GM23338 (cell line): ENCODE results near the gene AHCYL1. TPM values are rescaled to one million over a fixed set of nuclear protein-coding genes. Genes with fewer than 3 reads are reported as not detected.

ENCODE experiments used
- ATAC-seq: fragments of 200-7000 bp; cut with Tn5 transposase; 3 replicates; pipeline ENCODE4 v1.9.1; 2020
- DNase-seq: peaks from one replicate; pipeline ENCODE4 v3.0.0-alpha.2; 2015; ENCODE audit warnings: low spot score
- H2AFZ ChIP-seq: fragments of 200-600 bp; sonication (generic); 2 replicates; pipeline ENCODE4 v1.8.0; 2016; ENCODE audit warnings: antibody characterized with exemption, mild to moderate bottlenecking, moderate library complexity
- H3F3A ChIP-seq: fragments of 200-600 bp; sonication (generic); replicated peaks from 2 replicates; pipeline ENCODE4 v1.8.0; 2017; ENCODE audit warnings: antibody characterized with exemption, mixed run types, low read depth
- H3K27ac ChIP-seq: fragments of 200-600 bp; sonication (generic); 2 replicates; pipeline ENCODE4 v1.6.1; 2016; ENCODE audit warnings: low read depth
- H3K27me3 ChIP-seq: fragments of 200-600 bp; sonication (generic); 2 replicates; pipeline ENCODE4 v1.8.0; 2016; ENCODE audit warnings: mild to moderate bottlenecking, mixed run types, moderate library complexity; ENCODE audit not compliant: insufficient read depth
- H3K36me3 ChIP-seq: fragments of 200-600 bp; sonication (generic); 2 replicates; pipeline ENCODE4 v1.8.0; 2016; ENCODE audit warnings: mild to moderate bottlenecking; ENCODE audit not compliant: insufficient read depth
- H3K4me1 ChIP-seq: fragments of 200-600 bp; sonication (generic); 2 replicates; pipeline ENCODE4 v1.8.0; 2016; ENCODE audit warnings: mild to moderate bottlenecking, moderate library complexity; ENCODE audit not compliant: insufficient read depth
- H3K4me2 ChIP-seq: fragments of 200-600 bp; sonication (generic); 2 replicates; pipeline ENCODE4 v1.7.1; 2017; ENCODE audit warnings: mixed run types
- H3K4me3 ChIP-seq: fragments of 200-600 bp; sonication (generic); 2 replicates; pipeline ENCODE4 v1.6.1; 2016; ENCODE audit warnings: mixed run types
- H3K79me2 ChIP-seq: fragments of 200-600 bp; sonication (generic); replicated peaks from 2 replicates; pipeline ENCODE4 v1.8.0; 2017; ENCODE audit warnings: mild to moderate bottlenecking; ENCODE audit not compliant: insufficient read depth
- H3K9me2 ChIP-seq: fragments of 200-600 bp; sonication (generic); 2 replicates; pipeline ENCODE4 v1.8.0; 2017; ENCODE audit not compliant: insufficient read depth
- H4K20me1 ChIP-seq: fragments of 200-600 bp; sonication (generic); replicated peaks from 2 replicates; pipeline ENCODE4 v1.8.0; 2017; ENCODE audit warnings: mild to moderate bottlenecking; ENCODE audit not compliant: insufficient read depth
- H3K27ac Mint-ChIP-seq: 2 replicates; pipeline ENCODE4 v1.8.0; 2020; ENCODE audit warnings: inconsistent platforms, mild to moderate bottlenecking, moderate library complexity, mixed read lengths
- H3K27me3 Mint-ChIP-seq: 3 replicates; pipeline ENCODE4 v1.8.0; 2022; ENCODE audit warnings: low read depth, mild to moderate bottlenecking, moderate library complexity, mixed read lengths, inconsistent platforms; ENCODE audit not compliant: insufficient read depth, poor library complexity
- H3K36me3 Mint-ChIP-seq: 3 replicates; pipeline ENCODE4 v1.8.0; 2021; ENCODE audit warnings: low read depth, mild to moderate bottlenecking, inconsistent platforms, moderate library complexity, mixed read lengths
- H3K4me1 Mint-ChIP-seq: 3 replicates; pipeline ENCODE4 v1.8.0; 2020; ENCODE audit warnings: mild to moderate bottlenecking, inconsistent platforms, mixed read lengths
- H3K4me3 Mint-ChIP-seq: 3 replicates; pipeline ENCODE4 v1.8.0; 2021; ENCODE audit warnings: moderate library complexity, mild to moderate bottlenecking, inconsistent platforms, mixed read lengths
- H3K9me3 Mint-ChIP-seq: 3 replicates; pipeline ENCODE4 v1.8.0; 2020; ENCODE audit warnings: moderate library complexity, mild to moderate bottlenecking, inconsistent platforms, mixed read lengths
- CTCF ChIP-seq, 2 experiments: fragments of 200-600 bp in 1 of 2; sonication (generic) in 1 of 2; conservative IDR thresholded peaks; 2 replicates each; pipeline versions ENCODE4 v1.5.1 to v1.6.1; 2016 to 2017; ENCODE audit warnings: antibody characterized with exemption in 2 of 2, low read depth in 2 of 2, mild to moderate bottlenecking in 2 of 2, moderate library complexity in 1 of 2
- ETS1 ChIP-seq: IDR thresholded peaks from 2 replicates; pipeline ENCODE4 v1.6.1; 2016; ENCODE audit warnings: antibody characterized with exemption
- EZH2 ChIP-seq: fragments of 200-600 bp; sonication (generic); IDR thresholded peaks from one replicate; pipeline ENCODE4 v1.8.0; 2017; ENCODE audit warnings: antibody characterized with exemption, mild to moderate bottlenecking, low read depth; ENCODE audit not compliant: unreplicated experiment
- EZH2phosphoT487 ChIP-seq: fragments of 200-600 bp; sonication (generic); IDR thresholded peaks from one replicate; pipeline ENCODE4 v1.8.1; 2018; ENCODE audit warnings: antibody characterized with exemption; ENCODE audit not compliant: unreplicated experiment
- JUNB ChIP-seq: IDR thresholded peaks from one replicate; pipeline ENCODE4 v1.6.1; 2016; ENCODE audit warnings: antibody characterized with exemption; ENCODE audit not compliant: unreplicated experiment
- NANOG ChIP-seq: IDR thresholded peaks from 2 replicates; pipeline ENCODE4 v1.6.1; 2016; ENCODE audit warnings: antibody characterized with exemption, borderline replicate concordance
- REST ChIP-seq: IDR thresholded peaks from one replicate; pipeline ENCODE4 v1.6.1; 2018; ENCODE audit warnings: antibody characterized with exemption; ENCODE audit not compliant: unreplicated experiment
- STAT1 ChIP-seq: IDR thresholded peaks from one replicate; pipeline ENCODE4 v1.6.1; 2016; ENCODE audit warnings: antibody characterized with exemption; ENCODE audit not compliant: unreplicated experiment
- ZNF114 ChIP-seq: fragments of 250-450 bp; sonication (Bioruptor Pico); IDR thresholded peaks from 2 replicates; pipeline ENCODE4 v1.5.0; 2020; ENCODE audit warnings: mild to moderate bottlenecking, moderate library complexity
- polyA plus RNA-seq: library from polyadenylated mRNA; unstranded; fragments of >200 nt; fragmentation: Nextera tagmentation; extraction: Ambion mirVana; gene quantifications from 2 replicates; pipeline ENCODE4 v1.2.1, GENCODE V29; 2016
- total RNA-seq: library from RNA; depleted of rRNA; stranded (reverse); fragments of >200 nt; shearing (Covaris generic); gene quantifications from 2 replicates; pipeline ENCODE4 v1.2.3, GENCODE V29; 2014

The AHCYL1 gene
- total and polyA plus RNA-seq, 2 experiments from 2014 or later, result 63.3 to 70.0 TPM

GRCh38 chr1:109963864-109964263, 20.7 kb upstream of the AHCYL1 start (continued):
- TF ChIP-seq REST, result no peak
- TF ChIP-seq STAT1, result no peak
- TF ChIP-seq ZNF114 (CRISPR knock-in tag), result no peak
- TF ChIP-seq CTCF (conservative IDR thresholded peaks at IDR 0.05; ENCODE audit: low read depth in 2 of 2), result no peak
- no peak for TF ChIP-seq ETS1
- no peak for TF ChIP-seq EZH2
- no peak for TF ChIP-seq NANOG
- TF ChIP-seq EZH2phosphoT487, result no peak

GRCh38 chr1:109969146-109969829, 15.3 kb upstream of the AHCYL1 start:
- no peak overlapping the region for H3K4me2 ChIP-seq

More at GRCh38 chr1:109969146-109969829, 15.3 kb upstream of the AHCYL1 start:
- H3K27ac ChIP-seq, result no peak overlapping the region
- ATAC-seq (no peak), DNase-seq (no peak)
- no peak for TF ChIP-seq JUNB
- no peaks in the 10 kb centered on the region for H3F3A ChIP-seq
- H3K4me3 Mint-ChIP-seq, result no peak overlapping the region
- H3K4me3 ChIP-seq, result no peak overlapping the region
- H3K9me3 Mint-ChIP-seq, result no peaks in the 10 kb centered on the region
- H3K36me3 ChIP-seq, result no peaks in the 10 kb centered on the region
- peaks cover 9% of the 10 kb centered on the region for H3K27me3 ChIP-seq
- no peak overlapping the region for H2AFZ ChIP-seq
- H3K4me1 Mint-ChIP-seq, result no peaks in the 10 kb centered on the region
- H3K27ac Mint-ChIP-seq, result no peak overlapping the region
- no peaks in the 10 kb centered on the region for H3K4me1 ChIP-seq
- H3K36me3 Mint-ChIP-seq, result no peaks in the 10 kb centered on the region
- H4K20me1 ChIP-seq, result 0 out of 2 replicates have a peak, but pooled peaks cover 3% of the 10 kb centered on the region
- no peaks in the 10 kb centered on the region for H3K9me2 ChIP-seq
- no peaks in the 10 kb centered on the region for H3K27me3 Mint-ChIP-seq
- no peaks in the 10 kb centered on the region for H3K79me2 ChIP-seq
